ENCODE results near the gene KLK8. TPM values are rescaled to one million over a fixed set of nuclear protein-coding genes. Genes with fewer than 3 reads are reported as not detected.

Gene KLK8
- total RNA-seq, 1 donor from 2014 or later, result not detected

GRCh38 chr19:51007488-51007887, 6.1 kb upstream of the KLK8 start:
- peaks cover 1% of the 10 kb centered on the region for H3K9me3 Mint-ChIP-seq (ENCODE audit: unreplicated experiment)
- Histone ChIP-seq H3K4me2 (ENCODE audit: low read length) (no peak overlapping the region), H3K9ac (ENCODE audit: low read length) (no peak overlapping the region), H2AFZ (ENCODE audit: low read depth, low read length) (no peak overlapping the region), H3K27me3 (ENCODE audit: insufficient read depth, low read length) (no peaks in the 10 kb centered on the region), H3K9me3 (ENCODE audit: insufficient read depth, low read depth, low read length) (peaks cover 2% of the 10 kb centered on the region), H3K36me3 (ENCODE audit: insufficient read depth, low read length) (no peaks in the 10 kb centered on the region), H4K20me1 (ENCODE audit: insufficient read depth, low read length) (no peaks in the 10 kb centered on the region), H3K27ac (ENCODE audit: low read depth, low read length) (no peak overlapping the region), H3K4me1 (ENCODE audit: insufficient read depth, low read length) (no peaks in the 10 kb centered on the region), H3K79me2 (ENCODE audit: insufficient read depth, low read length) (no peaks in the 10 kb centered on the region), H3K4me3 (ENCODE audit: insufficient read depth, low read depth, low read length) (no peak overlapping the region)
- peaks cover 43% of the 10 kb centered on the region for H3K27me3 Mint-ChIP-seq (ENCODE audit: low read depth, unreplicated experiment)
- no peak for TF ChIP-seq EZH2 (IDR thresholded peaks at IDR 0.05; ENCODE audit: insufficient read depth, low read length)
- no peak for TF ChIP-seq CTCF (IDR thresholded peaks at IDR 0.05; ENCODE audit: insufficient read depth, low read depth, low read length)
- no peaks in the 10 kb centered on the region for H3K36me3 Mint-ChIP-seq (ENCODE audit: low read depth, unreplicated experiment)
- FAIRE-seq, result no peak
- H3K27ac Mint-ChIP-seq (ENCODE audit: unreplicated experiment), result no peak overlapping the region
- H3K4me3 Mint-ChIP-seq (ENCODE audit: unreplicated experiment), result no peak overlapping the region
- peaks cover 3% of the 10 kb centered on the region for H3K4me1 Mint-ChIP-seq (ENCODE audit: low read depth, unreplicated experiment)
- no peak for DNase-seq (ENCODE audit: low read depth)

- no peaks in the 10 kb centered on the region for H3K36me3 ChIP-seq (ENCODE audit: insufficient read depth, low read length)
- H3K4me1 Mint-ChIP-seq (ENCODE audit: low read depth, unreplicated experiment), result peaks cover 3% of the 10 kb centered on the region
- H3K9ac ChIP-seq (ENCODE audit: low read length), result no peak overlapping the region
- H3K9me3 ChIP-seq (ENCODE audit: insufficient read depth, low read depth, low read length), result peaks cover 2% of the 10 kb centered on the region
- no peaks in the 10 kb centered on the region for H3K36me3 Mint-ChIP-seq (ENCODE audit: low read depth, unreplicated experiment)
- no peaks in the 10 kb centered on the region for H3K4me1 ChIP-seq (ENCODE audit: insufficient read depth, low read length)
- H2AFZ ChIP-seq (ENCODE audit: low read depth, low read length), result no peak overlapping the region
- TF ChIP-seq EZH2 (IDR thresholded peaks at IDR 0.05; ENCODE audit: insufficient read depth, low read length) (no peak), CTCF (IDR thresholded peaks at IDR 0.05; ENCODE audit: insufficient read depth, low read depth, low read length) (no peak)
- H3K4me3 Mint-ChIP-seq (ENCODE audit: unreplicated experiment), result no peak overlapping the region
- H3K79me2 ChIP-seq (ENCODE audit: insufficient read depth, low read length), result no peaks in the 10 kb centered on the region
- no peak overlapping the region for H3K4me3 ChIP-seq (ENCODE audit: insufficient read depth, low read depth, low read length)
- H4K20me1 ChIP-seq (ENCODE audit: insufficient read depth, low read length), result no peaks in the 10 kb centered on the region
- H3K27ac Mint-ChIP-seq (ENCODE audit: unreplicated experiment), result peak overlapping the region; percentile 1
- FAIRE-seq, result no peak
- DNase-seq (ENCODE audit: low read depth), result no peak
- H3K9me3 Mint-ChIP-seq (ENCODE audit: unreplicated experiment), result peaks cover 1% of the 10 kb centered on the region
- peaks cover 48% of the 10 kb centered on the region for H3K27me3 Mint-ChIP-seq (ENCODE audit: low read depth, unreplicated experiment)
- no peaks in the 10 kb centered on the region for H3K27me3 ChIP-seq (ENCODE audit: insufficient read depth, low read length)
- no peak overlapping the region for H3K4me2 ChIP-seq (ENCODE audit: low read length)
- no peak overlapping the region for H3K27ac ChIP-seq (ENCODE audit: low read depth, low read length)
These were observed 5.0 kb upstream of the KLK8 start for GRCh38 chr19:51006406-51006805.

GRCh38 chr19:51005248-51005647, 3.8 kb upstream of the KLK8 start:
- Histone ChIP-seq H3K9ac (ENCODE audit: low read length) (no peak overlapping the region), H3K9me3 (ENCODE audit: insufficient read depth, low read depth, low read length) (peaks cover 2% of the 10 kb centered on the region), H3K36me3 (ENCODE audit: insufficient read depth, low read length) (no peaks in the 10 kb centered on the region), H3K4me3 (ENCODE audit: insufficient read depth, low read depth, low read length) (no peak overlapping the region), H3K27ac (ENCODE audit: low read depth, low read length) (no peak overlapping the region), H3K79me2 (ENCODE audit: insufficient read depth, low read length) (no peaks in the 10 kb centered on the region), H2AFZ (ENCODE audit: low read depth, low read length) (no peak overlapping the region), H4K20me1 (ENCODE audit: insufficient read depth, low read length) (no peaks in the 10 kb centered on the region), H3K27me3 (ENCODE audit: insufficient read depth, low read length) (no peaks in the 10 kb centered on the region), H3K4me1 (ENCODE audit: insufficient read depth, low read length) (no peaks in the 10 kb centered on the region), H3K4me2 (ENCODE audit: low read length) (no peak overlapping the region)
- FAIRE-seq (no peak), DNase-seq (ENCODE audit: low read depth) (no peak)
- TF ChIP-seq EZH2 (IDR thresholded peaks at IDR 0.05; ENCODE audit: insufficient read depth, low read length) (no peak), CTCF (IDR thresholded peaks at IDR 0.05; ENCODE audit: insufficient read depth, low read depth, low read length) (no peak)
- no peak overlapping the region for H3K27ac Mint-ChIP-seq (ENCODE audit: unreplicated experiment)
- peaks cover 3% of the 10 kb centered on the region for H3K4me1 Mint-ChIP-seq (ENCODE audit: low read depth, unreplicated experiment)
- H3K9me3 Mint-ChIP-seq (ENCODE audit: unreplicated experiment), result peaks cover 1% of the 10 kb centered on the region
- H3K4me3 Mint-ChIP-seq (ENCODE audit: unreplicated experiment), result no peak overlapping the region
- no peaks in the 10 kb centered on the region for H3K36me3 Mint-ChIP-seq (ENCODE audit: low read depth, unreplicated experiment)
- H3K27me3 Mint-ChIP-seq (ENCODE audit: low read depth, unreplicated experiment), result peaks cover 48% of the 10 kb centered on the region

All from astrocyte (in vitro differentiated cells and primary cell).